Measurements from ENCODE around the gene UBE3B.

UBE3B gene

GRCh38 chr12:109532721-109533486 lies 55.5 kb downstream of the UBE3B start:
- no peak for DNase-seq

DNA sequence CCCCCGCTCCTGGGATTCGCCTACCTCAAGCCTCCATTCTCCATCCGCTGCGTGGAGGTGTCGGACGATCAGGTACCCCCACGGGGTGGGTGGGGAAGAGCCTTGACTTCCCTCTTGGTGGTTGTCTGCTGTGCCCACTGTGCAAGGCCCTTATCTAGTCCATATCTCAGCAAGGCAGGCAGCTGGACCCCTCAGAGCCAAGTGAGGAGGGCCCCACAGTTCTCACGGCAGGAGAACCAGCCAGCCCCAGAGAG lies 56.0 kb downstream of the UBE3B start:
- no peak for DNase-seq

GRCh38 chr12:109534456-109534855 lies 57.0 kb downstream of the UBE3B start:
- DNase-seq: no peak

- no peak for DNase-seq
These were observed 57.9 kb downstream of the UBE3B start for GRCh38 chr12:109535231-109535862.

DNA sequence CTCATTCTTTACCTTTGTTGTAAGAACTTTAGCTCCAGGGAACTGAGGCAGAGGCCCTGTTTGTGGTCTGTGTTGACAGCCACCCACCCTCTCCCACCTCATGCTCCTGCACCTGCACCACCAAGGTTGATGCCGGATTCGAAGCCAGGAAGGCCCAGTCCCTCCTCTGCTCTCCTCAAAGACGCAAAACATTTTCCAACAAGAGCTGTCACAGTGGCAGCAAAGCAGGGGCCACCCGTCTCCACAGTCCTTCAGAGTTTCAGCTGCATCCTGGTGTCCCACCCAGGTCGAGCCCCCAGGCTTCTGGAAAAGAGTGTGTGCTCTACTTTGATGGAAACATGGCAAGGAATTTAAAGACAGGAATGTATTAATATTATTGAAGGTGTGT lies 58.4 kb downstream of the UBE3B start:
- DNase-seq: no peak

GRCh38 chr12:109537136-109537535 lies 59.7 kb downstream of the UBE3B start:
- no peak for DNase-seq

- DNase-seq: no peak
These were observed 60.9 kb downstream of the UBE3B start for GRCh38 chr12:109538191-109538863.

- DNase-seq: no peak
These were observed 62.1 kb downstream of the UBE3B start for GRCh38 chr12:109539508-109539907.

- DNase-seq: no peak
These were observed 63.3 kb downstream of the UBE3B start for GRCh38 chr12:109540526-109541412.

DNA sequence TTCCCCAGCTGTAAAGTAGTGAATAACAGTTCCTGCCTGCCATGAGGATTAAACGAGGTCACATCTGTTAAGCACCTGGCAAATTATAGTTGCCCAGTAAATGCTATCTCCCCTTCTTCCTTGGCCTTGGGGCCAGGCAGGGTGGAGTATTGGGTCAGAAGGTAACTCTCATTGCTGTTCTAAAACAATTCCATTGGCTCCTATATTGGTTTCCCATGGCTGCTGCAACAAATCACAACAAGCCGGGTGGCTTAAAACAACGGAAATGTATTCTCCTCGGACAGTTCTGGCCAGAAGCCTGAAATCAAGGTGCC lies 63.9 kb downstream of the UBE3B start:
- no peak for DNase-seq

- DNase-seq: no peak
These were observed 64.6 kb downstream of the UBE3B start for GRCh38 chr12:109542014-109542413.

GRCh38 chr12:109542876-109543275 lies 65.4 kb downstream of the UBE3B start:
- DNase-seq: no peak

DNA sequence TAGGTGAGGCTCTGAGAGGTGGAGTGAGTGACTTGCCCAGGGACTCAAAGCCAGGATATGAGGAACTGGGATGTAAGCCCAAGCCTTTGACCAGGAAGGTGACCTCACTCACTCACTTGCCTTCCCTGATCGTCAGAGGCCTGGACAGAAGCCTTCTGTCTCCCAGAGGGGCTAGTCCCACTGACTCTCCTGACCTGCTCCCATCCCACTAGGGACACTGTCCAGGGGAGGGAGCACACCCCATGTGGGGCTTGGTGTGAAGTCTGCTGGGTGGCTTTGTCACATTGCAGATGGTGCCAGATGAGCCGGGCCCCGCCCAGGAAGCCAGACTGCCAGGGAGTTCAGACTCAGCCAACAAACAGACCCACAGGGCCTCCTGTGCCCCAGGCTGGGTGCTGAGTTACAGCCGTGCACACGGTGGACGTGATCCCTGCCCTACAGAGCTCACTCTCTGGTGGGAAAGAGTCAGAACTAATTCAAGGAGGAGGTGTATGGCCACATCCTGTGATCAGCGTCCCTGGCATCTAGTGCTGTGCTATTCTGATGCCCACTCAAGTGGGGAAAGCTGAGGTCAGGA lies 67.6 kb downstream of the UBE3B start:
- DNase-seq: peak; percentile 26

GRCh38 chr12:109545826-109546225 lies 68.4 kb downstream of the UBE3B start:
- DNase-seq: no peak

DNA sequence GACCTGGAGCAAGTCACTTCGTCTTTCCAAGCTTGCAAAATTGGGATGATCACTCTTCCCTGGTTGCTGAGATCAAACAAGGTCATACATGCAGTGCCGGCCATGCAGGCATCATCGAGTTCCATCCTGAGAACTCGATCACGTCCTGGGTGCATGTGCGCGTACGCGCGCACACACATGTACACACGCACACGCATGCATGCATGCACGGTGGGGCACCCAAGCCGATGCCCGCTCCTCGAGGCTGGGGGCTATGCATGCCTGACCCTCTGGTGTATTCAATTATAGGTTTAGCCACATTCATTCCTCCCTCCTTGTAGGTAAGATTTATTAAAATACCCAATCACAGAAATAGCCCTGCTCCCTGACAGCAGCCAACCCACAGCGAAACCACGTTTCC lies 69.9 kb downstream of the UBE3B start:
- no peak for DNase-seq

DNA sequence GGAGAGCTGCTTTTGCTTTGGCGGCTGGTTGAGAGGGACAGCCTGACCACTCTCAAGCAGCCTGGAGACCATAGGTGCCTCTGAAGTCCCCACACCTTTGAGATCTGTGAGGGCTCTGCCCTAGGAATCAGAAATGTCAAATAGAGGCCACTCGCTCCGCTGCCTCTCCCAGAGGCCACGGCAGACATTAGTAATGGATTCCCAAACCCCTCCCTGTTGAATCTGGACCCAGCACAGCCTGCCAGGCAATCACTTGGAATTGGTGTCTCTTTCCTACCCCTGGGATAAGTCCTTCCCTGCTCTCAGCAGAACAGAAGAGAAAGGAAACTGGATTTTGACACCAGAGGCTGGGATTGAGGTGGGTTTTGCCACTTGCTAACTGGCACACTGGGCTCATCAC lies 70.8 kb downstream of the UBE3B start:
- no peak for DNase-seq

GRCh38 chr12:109549613-109550270 lies 72.3 kb downstream of the UBE3B start:
- no peak for DNase-seq

GRCh38 chr12:109550281-109550680 lies 72.8 kb downstream of the UBE3B start:
- DNase-seq: no peak

- DNase-seq: no peak
These were observed 73.7 kb downstream of the UBE3B start for GRCh38 chr12:109551108-109551507.

DNA sequence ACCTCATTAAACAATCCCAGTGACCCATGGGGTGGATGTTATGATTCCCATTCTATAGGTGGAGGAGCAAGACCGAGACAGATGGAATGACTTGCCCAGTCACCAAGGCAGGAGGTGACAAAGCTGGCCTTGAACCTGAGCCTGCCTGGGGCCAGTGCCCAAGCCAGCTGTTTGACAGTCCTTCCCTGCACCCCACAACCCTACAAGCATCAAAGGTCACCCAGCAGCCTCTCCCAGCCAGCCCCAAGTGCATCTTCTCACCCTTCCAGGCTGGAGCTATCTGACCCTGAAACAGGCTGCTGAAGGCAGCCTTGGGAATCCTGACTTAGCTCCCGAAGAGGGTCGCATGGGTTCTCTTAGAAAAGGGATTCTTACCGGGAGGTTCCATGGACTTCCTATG lies 75.5 kb downstream of the UBE3B start:
- no peak for DNase-seq

- DNase-seq: no peak
These were observed 76.0 kb downstream of the UBE3B start for GRCh38 chr12:109553483-109553882.

GRCh38 chr12:109553906-109554500 lies 76.6 kb downstream of the UBE3B start:
- no peak for DNase-seq
